ENCODE data around the gene NUDT5.

NUDT5 gene

DNA sequence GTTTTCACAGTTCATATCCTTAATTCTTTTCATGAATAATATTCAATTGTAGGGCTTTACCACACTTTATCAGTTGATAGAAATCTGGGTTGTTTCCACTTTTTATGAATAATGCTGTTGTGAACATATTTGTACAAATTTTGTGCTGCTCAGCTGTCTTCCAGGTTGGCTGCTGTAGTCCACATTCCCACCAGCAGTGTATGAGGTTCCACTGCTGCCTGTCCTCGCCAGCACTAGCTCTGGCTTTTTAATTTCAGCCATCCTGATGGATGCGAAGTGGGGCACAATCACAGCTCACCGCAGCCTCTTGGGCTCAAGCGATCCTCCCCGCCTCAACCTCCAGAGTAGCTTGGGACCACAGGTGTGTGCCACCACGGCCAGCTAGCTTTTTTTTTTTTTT lies 32.8 kb downstream of the NUDT5 start:
- no peak for DNase-seq

GRCh38 chr10:12160664-12161063 lies 35.0 kb downstream of the NUDT5 start:
- DNase-seq, result no peak

GRCh38 chr10:12158111-12158510 lies 37.6 kb downstream of the NUDT5 start:
- DNase-seq, result no peak

GRCh38 chr10:12156367-12157123 lies 39.1 kb downstream of the NUDT5 start:
- DNase-seq, result no peak

DNA sequence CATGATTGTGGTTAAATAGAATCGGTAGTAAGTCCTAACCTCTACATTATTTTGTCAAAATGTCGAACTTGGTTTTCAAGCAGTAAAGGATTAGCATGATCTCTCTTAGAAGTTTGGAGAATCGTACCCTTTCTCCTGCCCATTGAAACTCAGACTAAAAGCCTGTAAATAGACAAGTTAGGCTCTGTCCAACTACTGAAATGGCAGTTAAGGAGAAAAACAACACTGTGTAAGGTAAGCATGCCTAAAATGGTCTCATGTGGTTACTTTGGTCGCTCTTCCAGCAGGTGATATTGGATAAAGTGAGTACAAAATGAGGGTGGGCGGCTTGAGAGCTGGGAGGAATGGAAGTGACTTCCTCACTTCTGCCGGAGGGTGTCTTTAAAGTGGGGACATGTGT lies 41.2 kb downstream of the NUDT5 start:
- DNase-seq, result no peak

DNA sequence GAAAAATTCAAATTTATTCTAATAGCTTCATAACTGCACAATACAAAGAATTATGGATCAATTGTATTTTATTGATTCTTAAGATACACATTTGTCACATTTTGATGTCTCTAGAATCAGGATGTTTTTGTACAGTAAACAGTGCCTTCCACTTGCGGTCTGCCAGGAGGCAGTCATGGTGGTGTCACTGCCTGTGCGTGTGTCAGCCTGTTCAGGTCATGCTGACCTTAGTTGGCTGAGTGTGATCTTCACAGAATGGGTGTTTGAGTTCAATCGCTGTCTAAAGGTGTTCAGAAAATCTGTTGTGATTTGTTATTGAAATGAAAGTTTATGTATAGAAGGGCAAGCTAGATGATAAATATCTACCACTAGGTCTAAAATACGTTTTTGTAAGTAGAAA lies 45.5 kb downstream of the NUDT5 start:
- no peak for DNase-seq

DNA sequence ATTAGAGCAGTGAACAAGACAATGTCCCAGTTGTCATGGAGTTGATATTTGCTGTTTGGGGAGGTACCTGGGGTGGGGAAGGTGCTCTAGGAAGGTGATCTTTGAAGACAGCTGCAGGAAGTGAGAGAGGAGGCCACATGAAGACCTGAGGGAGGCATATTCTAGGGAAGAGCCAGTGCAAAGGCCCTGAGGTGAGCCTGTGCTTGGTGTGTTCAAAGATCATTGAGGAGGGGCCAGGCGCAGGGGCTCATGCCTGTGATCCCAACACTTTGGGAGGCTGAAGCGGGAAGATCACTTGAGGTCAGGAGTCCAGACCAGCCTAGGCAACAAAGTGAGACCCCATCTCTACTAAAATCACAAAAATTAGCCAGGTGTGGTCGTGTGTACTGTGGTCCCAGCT lies 51.2 kb downstream of the NUDT5 start:
- DNase-seq, result no peak

GRCh38 chr10:12140038-12140437 lies 55.7 kb downstream of the NUDT5 start:
- DNase-seq, result no peak

DNA sequence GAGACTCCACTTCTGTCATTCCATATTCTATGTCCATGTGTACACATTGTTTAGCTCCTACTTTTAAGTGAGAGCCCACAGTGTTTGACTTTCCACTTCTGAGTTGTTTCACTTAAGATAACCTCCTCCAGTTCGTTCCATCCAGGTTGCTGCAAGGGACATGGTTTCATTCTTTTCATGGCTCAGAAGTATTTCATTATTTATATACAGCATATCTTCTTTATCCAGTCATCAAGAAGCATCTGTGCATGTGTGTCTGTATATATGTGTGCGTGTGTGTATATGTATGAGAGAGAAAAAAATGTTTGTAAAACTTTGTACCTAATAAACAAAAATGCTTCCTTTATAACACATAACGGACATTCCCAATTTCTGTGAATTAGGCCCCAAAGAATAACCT lies 60.1 kb downstream of the NUDT5 start:
- peak; percentile 10 for DNase-seq

DNA sequence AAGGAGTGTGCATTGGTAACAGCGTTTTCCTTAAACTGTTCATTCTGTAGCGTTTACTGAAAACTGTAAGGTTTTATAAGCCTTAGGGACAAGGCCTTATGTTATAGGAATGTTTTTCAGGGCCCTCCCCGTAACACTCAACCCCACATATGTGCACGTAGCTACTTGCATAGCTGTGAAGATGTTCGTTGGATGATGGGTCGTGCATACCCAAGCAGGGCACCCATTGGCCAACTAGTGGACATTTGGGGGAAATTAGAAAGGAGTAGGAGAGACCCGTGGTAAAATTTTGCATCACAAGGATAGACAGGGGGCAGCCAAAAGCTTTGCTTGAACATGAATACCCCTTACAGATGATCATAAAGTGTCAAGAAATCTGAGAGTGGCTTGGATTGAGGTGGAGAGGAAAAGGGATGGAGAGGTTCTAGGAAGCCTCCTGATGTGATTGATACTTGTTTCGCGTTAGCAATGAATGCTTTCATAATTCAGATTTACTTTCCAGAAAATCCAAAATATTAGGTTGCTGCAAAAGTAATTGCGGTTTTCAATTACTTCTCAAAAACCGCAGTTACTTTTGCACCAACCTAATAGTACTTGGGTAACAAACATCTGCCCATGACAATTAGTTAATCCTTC lies 65.3 kb downstream of the NUDT5 start:
- peak; percentile 71 for DNase-seq

GRCh38 chr10:12129222-12130111 lies 66.2 kb downstream of the NUDT5 start, which contains the start of gene SEC61A2:
SEC61A2 (plus strand) TSS chr10:12129677; CDS start chr10:12129788, 111 bp downstream.
- DNase-seq, result peak; percentile 86

- DNase-seq, result no peak
These were observed 74.0 kb downstream of the NUDT5 start for GRCh38 chr10:12121673-12122072.

Data from HCEC 1CT (cell line).